Stimulated activated CD8-positive, alpha-beta memory T cell treated with anti-CD3 and anti-CD28 coated beads, Interleukin-4, amount 100 ng/mL, for 24 hours (primary cell): ENCODE data around the gene DCN.

Experiments
- DNase-seq: peaks from one replicate; pipeline ENCODE4 v3.0.0-alpha.2; 2020; ENCODE audit warnings: low read depth

DCN gene

DNA sequence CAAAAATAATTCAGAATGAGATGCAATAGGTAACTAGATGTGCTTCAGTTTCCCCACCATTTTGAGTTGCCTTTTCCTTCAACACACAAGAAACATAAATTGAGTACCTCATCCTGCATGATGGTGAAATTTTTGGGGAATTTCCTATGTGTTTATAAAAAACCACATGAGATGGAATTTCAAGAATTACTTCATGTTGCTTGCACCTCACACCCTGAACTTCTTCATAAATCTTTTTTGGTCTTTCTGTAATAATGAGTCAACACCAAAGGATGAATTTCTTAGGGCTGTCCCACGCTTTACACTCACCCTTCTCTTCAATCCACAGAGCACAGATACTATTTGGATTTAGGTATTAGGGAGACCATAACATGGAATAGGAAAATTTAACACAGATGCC, 48.7 kb downstream of the DCN start:
- DNase-seq: no peak

DNA sequence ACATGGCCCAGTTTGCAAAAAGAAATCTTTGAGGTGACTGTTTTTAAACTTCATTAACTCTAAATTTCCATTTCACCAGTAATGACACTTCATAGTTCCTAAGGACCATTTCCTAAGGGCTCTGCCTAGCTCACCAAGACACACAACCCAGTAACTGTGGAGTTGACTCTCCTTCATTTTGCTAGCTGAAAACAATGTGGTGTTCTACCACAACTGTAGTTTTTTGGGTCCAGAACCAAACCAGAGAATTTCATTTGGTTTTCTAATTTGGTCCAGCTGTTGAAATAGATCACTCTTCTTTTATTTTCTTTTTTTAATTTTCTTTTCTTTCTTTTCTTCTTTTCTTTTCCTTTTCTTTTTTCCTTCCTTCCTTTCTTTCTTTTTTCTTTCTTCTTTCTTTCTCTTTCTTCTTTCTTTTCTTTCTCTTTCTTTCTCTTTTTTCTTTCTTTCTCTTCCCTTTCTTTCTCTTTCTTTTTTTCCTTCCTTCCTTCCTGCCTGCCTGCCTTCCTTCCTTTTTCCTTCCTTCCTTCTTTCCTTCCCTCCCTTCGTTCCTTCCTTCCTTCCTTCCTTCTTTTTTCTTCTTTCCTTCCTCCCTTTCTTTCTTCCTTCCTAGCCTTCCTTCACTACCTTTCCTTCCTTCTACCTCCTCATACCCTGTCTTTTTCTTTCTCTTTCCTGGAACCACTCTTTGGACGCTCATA, 52.8 kb downstream of the DCN start:
- no peak for DNase-seq

DNA sequence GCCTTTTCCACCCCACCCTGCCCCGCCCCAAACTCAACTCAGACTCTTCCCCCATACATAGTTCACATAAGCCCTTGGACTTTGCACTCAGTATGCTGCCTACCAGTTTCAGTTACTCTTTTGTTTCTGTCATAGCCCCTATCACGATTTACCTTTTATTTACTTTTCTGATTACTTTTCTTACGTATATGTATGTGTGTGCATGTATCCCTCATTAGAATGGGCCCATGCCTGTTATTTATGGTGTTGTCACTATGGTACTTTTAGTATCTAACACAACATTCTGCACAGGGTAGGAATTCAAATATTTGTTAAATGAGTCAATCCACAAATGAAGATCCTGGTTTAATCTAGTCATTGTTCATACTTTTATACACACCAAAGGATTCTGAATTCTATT, 54.9 kb downstream of the DCN start:
- no peak for DNase-seq

DNA sequence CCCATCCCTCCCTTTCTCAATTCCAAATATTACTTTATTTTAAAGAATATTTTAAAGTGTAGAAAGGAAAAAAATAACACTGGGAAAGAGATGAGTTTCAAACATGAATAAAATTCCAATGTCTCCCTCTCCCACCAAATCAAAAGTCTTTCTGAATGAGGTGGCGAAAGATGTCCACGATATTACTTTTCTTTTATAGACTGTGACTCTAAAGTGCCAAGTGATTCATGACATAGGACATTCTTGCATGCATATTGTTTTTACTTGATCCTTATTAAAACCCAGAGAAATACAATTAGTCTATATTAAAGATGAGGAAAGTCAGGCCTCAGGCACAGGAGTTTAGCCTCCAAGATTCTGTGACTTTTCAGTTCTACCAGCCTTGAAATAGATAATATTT, 55.3 kb downstream of the DCN start:
- no peak for DNase-seq

DNA sequence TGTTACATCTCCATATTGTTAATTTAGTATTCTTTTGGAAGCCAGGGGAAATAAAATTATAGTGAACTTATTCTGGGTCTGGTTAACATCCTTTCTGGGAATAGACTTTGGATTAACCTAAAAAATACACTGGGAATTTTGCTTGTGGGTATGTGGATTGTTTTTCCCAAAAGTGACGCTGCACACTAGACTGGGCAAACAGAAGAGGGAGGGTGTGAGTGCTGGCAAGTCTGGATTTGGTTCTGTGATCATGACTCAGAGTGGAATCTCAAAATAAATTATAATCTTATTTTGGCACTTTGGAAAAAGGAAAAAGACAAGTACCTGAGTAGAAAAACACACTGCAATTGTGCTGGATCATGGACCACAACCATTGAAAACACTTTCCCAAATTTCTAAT, 56.1 kb downstream of the DCN start:
- DNase-seq: no peak

DNA sequence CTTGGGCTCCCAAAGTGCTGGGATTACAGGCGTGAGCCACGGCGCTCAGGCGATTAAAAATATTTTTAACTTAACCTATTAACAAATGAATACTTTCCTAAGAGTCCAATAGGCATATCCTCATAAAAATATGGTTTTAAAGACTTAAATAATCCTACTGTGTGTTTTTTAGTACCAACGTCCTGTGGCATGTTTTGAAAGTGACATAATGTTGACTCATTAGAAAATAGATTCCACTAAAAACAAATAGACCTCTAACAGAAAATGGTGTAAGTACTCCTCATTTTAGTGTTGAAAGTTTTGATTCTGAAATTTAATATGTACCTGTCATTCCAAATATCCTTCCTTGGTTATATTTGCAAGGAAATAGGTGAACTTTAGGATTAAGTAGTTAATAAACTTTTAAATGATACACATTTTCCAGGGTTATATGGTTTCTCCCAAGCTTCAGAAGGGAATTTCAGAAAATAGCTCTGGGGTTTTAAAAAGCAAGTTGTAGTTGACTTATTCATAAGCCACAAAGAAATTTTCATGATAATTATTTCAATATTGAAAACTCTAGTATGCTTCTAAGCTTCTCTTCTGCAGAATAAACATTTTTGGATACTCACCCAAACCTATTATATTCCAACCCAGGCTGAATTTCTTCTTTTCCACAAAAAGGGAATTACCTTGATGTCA, 59.2 kb downstream of the DCN start:
- DNase-seq: no peak

DNA sequence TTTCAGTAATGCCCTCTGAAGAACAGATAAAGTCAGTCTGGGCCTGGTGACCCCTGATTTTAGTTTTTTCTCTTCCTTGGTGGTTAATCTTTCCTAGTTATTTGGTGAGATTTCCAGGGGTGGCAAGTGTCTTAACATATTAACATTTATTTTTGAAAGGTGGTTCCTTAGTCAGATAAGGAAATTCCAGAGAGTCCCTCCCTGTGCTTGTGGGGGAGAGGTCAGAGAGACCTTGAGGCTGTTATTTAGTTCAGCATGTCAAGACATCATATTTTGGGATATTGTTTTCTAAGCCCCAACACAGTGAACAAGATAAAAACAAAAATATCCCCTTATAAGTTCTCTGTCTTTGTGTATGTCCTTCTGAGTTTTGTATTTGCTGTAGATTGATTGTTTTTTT, 61.8 kb downstream of the DCN start:
- DNase-seq: no peak

DNA sequence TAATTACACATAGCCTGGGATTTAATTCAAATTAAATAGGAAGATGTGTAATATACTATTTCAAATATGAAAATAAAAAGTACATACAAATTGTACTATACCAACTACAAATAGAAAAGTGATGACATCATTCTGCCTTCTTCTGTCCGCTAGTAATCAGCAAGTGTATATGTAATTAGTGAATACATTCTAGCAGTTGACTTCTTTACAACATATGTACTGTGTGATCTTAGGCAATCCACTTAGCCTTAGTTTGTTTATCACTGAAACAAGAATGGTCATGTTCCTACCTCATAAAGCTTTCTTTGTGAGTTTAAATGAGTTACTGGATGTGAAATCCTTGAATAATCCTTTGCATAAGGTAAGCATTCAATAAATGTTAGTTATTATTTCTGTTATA, 63.5 kb downstream of the DCN start:
- DNase-seq: no peak

DNA sequence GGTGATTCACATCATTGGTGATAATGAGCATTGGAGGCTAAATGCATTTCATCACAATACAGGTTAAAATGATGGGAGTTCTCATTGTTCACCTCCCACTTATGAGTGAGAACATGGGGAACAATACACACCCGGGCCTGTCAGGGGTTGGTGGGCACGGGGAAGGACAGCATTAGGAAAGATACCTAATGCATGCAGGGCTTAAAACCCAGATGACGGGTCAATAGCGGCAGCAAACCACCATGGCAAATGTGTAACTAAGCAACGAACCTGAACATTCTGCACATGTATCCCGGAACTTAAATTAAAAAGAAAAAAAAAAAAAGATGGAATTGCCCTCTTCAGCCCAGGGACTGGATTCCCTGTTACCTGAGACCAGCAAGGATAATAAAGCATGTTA, 69.0 kb downstream of the DCN start:
- no peak for DNase-seq

DNA sequence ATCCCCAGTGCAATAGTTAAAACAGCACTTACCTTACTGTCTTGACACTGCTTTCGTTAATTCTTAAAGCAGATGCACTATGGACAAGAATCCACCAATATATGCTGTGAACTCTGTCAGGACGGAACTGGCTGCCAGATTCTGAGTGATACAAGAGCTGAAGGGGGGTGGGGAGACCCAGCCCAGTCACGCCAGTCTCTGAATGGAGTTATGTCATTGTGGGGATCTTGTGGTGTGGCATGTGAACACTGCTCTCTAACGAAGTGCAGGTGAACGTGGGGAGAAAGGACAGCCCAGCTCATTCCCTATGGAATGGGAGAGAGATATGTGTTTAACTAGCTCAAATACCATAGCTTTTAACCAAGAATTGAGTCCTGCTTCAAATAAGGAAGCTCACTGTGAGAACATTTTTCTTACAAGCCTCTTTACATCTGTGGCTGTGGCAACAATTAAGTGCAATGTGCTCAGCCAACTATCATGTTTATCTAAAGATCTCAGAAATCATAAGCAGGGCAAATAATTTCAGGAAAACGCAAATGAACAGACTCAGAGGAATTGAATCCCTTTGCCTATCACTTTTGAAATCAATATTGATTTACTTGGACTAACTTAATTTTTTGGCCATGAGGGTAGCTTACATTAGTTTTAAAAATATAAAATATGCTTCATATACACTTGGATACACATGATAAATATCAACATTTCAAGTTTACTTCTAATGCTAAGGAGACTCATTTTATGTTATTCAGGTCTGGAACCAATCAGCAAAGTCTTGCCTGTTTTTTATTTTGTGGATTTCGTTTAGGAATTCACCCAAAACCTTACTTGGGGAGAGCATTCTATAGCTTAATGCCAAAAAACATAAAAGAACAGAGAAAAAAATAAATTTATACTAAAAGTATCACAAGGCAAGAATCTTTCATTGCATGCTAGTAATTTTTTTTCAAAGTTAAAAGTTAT, 71.0 kb downstream of the DCN start, which contains the start of gene LUM:
TSS of gene LUM (minus strand) at position 129 of the 960 bp plus-strand sequence. CDS start 2,515 bp downstream, outside the sequence.
- DNase-seq: no peak

DNA sequence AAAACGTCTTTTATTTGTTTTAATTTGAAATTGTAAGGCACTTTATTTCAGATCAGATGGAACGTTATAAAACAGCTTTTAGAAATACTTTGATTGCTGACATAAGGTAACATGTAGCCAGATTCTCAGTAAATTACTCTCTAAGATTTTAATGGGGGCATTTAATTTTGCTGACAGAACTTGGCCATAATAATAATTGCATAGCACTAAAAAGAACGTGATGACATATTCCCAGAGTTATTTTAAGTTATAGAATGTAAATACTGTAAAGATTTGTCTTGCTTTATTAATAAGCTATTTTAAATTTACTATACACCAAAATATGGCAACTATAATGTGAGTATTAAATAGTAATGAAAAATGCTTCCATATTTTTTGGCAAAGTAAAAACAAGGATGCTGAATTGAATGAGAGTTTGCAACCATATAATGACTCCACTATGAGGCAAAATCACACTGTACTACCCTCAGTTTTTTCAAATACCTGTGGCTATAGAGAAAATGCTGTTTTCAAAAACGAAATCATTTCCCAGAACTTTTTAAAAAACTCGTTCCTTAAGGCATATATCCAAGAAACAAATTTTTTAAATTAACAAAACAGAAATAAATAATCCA, 72.2 kb downstream of the DCN start:
- DNase-seq: no peak

DNA sequence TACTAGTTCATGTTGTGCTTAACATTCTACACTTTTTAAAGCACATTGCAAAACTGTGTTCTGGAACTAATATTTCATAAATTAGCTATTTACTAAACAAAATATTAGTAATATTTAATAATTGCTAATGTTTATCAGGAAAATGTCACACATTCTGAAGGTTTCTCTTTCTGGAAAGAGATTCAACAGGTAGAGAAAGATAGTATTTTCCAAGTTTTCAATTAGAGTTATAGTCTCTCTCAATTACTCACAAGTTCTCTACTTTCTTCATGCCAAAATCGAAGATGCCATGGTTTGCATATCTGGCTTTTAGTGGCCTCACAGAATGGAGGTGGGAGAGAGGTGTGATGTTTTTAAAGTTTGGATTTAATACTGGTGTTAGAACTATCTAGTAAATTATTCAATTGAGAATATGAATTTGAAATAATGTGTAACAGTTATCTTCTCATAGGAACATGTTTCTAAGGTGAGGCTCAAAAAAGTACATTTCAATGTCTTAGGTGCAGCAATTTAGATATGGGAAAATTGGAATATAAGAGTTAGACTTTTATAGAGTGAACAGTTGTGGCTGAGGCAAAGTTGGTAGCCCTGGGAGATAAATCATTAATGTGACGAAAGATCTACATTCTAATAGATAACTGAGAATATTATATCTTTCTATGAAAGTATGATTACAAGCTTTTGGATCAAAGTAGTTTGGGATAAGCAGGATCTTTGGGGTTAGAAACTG, 72.9 kb downstream of the DCN start:
- DNase-seq: no peak

DNA sequence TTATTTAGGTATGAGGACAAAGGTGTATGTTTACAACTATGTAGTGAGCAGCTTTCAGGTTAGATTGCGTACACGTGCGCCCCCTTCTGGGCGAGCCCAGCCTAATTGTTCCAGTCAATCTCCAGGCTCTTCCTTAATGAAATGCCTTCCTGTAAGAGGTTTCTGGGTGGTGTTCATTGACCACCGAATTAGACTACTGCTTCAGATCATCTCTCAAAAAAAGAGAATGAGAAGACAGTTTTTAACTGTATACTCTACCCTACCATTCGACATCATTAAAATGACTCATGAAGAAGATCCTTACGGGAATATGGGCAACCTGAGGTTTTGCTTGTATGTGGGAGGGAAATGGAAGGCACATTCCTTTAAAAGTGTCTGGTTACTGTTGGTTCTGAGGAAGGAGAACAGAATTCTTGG, 73.5 kb downstream of the DCN start:
- peak; percentile 26 for DNase-seq

DNA sequence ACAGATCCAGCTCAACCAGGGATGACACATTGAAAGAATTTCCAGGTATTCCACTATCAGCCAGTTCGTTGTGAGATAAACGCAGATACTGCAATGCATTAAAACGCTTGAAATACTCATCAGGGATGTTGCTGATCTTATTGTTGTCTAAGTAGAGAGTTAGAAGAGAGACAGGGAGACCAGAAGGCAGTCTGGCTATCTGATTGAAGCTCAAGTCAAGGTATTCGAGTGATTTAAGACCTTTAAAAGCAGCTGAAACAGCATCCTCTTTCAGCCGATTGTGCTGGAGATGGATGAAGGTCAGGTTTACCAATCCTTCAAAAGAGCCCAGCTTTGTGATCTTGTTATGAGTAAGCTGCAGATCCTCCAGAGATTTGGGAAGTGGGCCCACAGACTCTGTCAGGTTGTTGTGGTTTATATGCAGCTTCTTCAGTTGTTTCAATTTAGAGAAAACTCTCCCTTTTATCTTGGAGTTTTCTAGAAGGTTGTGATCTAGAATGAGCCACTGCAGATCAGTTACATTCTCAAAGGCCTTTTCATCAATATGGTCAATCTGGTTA, 74.3 kb downstream of the DCN start:
- no peak for DNase-seq

DNA sequence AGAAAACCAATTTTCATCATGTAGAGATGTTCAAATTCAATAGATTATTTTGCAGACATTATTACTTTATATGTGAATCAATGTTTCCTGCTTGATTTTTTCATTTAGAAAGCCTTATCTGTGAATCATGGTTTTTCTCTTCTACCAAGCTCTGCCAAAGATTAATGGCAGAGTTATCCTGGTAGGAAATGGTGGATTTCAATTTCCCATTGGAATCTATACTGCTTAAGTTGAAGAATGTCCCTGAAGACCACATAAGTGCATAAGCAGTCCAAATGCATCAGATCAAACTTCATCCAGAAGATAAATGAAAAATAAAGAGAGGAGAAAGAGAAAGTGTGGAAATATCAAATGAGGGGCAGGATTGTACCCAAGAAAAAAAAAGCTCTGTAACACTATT, 76.3 kb downstream of the DCN start:
- no peak for DNase-seq

DNA sequence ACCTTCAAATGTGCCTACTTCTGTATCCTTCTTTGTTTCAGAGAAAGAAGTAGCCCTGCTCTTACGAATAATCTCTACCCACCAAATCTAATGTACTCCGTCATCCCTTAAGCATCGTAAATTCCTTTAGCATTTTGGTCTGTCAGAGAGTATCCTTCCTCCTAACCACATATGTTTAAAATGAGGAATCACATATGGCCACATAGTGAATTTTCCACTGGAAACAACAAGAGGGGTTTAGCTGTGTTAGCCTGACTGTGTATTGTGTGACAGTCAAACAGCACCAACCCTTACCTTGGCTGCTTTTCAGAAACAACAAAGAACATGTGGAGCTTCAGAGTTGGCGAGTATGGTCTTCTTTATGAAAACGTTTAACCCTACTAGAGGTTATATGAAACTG, 76.8 kb downstream of the DCN start:
- no peak for DNase-seq

DNA sequence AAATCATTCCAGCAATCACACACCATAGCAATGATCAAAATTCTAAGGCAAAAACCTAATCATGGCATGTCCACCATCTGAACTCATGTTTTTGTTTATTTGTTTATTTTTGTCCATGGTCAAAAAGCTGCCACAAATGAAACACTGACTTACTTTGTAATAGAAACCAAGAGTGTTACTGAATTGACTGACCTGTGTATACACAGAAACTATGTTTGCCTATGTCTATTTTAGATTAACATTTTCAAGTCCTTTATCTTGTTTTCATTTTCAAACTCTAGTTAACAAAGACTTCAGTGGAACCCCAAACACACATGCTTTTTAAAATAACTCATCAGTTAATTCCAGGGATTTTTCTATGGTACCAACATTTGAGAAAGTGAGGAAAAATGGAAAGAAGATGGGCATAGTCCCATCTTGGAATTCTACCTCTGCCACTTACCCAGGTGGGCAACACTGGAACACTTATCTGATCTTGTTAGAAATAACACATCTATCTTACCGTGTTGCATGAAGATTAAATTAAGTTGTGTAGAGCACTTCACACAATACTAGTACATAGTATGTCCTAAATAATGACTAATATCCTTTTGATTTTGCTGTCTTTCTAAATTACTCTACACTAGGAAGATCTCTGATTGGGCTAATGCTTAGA, 77.7 kb downstream of the DCN start:
- DNase-seq: no peak

DNA sequence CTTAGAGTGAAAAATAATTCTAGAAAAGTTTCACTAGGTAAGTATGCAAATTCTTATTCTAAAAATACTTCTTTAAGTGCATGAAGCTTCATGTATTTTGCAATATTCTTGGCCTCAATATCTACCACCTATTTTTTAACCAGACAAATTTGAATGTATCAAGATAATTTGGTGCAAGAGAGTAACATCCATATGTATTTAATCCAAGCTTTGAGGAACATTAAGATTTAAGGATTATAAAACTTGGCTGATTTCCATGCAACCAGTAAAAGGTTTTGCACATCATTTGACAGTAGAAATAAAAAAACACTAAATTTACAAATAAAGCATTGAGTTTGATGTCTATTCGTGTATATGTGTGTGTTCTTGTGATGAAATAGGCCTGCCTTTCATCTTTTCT, 79.0 kb downstream of the DCN start:
- DNase-seq: no peak

DNA sequence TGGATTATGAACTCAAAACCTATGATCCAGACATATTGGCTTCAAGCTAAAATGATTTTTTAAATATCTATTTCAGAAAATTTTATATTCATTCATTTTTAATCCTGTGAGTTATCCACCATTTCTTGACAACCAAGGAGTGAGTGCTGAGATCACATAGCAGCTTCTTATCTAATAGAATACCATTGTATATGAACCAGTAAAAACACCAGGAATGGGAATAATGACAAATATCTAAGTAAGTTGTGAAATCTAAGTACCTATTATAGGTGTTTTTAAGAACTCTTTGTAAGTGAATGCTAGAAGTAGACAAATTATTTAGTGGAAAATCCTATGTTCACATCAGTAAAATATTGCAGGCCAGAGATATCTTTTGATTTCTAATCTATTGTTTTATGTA, 79.5 kb downstream of the DCN start:
- DNase-seq: no peak

DNA sequence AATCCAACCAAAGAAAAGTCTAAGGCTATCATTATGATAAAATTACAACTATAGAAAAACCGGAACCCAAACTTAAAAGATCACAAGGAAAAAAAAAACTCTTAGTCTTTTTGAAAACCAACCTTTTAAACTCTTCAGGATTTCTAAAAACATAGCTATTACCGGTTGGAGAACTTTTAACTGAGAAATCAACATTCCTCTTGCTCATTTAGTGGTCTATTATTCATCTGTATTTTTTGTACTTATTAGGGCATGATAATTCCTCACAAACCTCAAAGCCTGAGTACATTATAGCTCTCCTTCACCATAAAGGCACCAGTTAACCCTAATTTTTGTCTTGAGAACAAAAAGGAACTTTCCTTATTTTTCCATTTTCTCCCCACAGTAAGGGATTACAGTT, 81.7 kb downstream of the DCN start:
- DNase-seq: no peak

DNA sequence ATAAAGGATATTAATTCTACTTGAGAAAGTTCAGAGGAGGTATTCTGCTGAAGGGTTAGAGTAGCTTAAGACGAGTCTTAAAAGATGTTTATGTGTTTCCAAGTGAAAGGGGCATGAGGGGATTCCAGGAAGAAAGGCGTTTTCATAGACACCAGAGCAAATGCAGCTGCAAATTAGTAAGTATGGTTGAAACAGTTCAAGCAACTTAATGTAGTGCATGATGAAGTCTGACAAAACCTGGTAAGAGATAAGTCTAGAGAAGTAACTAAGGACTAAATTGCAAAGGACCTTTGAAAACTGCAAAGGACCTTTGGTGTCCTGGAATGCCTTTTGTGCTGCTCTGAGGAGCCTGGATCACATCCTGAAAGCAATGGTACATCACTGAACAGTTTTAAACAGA, 82.8 kb downstream of the DCN start:
- no peak for DNase-seq
